Activated gamma-delta T cell (primary cell): ENCODE results near the gene F10.
"Not testable (repeated sequence)": the region's sequence is repeated elsewhere in the genome, so short reads cannot be mapped to it uniquely, and the experiment has no call there.

Experiments
- DNase-seq: peaks from one replicate; lab custom pipeline; 2025; lab: John Stamatoyannopoulos, UW

The F10 gene

DNA sequence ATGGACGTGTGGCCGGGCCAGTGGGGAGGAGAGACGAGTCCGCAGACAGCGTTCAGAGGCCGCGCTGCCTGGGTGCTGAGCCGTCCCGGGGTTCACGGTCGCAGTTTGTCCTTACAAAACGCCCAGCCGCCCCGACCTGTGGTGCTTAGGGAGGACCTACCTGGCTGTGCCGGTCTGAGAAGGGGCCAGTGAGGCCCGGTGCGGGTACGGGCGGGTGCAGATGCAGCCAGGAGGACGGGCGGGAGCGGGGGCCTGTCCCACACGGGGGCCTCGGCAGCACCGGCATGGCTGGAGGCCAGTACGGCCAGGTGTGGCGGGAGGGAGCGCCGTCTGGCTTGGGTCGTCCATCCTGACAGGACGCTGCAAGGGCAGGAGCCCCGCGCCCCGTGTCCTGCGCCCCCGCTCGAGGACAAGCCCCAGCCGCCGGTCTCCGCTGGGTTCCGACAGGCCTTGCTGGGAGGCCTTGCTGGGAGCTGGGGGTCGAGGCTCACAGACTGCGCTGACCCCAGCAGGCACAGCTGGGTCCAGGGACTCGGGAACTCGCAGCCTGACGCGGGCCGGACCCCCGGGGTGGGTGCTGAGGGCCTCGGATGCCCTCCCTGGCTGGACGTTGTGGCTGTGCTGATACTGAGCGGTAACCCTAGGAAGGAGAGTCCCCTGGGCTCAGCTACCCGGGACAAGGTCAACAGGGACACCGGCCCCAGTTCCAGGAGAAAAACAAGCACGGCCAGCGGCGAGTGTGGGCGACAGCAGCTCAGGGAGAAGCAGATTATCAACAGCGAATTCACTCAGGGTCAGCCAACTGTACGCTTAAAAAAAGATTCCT lies 30.6 kb downstream of the F10 start:
- no peak for DNase-seq

DNA sequence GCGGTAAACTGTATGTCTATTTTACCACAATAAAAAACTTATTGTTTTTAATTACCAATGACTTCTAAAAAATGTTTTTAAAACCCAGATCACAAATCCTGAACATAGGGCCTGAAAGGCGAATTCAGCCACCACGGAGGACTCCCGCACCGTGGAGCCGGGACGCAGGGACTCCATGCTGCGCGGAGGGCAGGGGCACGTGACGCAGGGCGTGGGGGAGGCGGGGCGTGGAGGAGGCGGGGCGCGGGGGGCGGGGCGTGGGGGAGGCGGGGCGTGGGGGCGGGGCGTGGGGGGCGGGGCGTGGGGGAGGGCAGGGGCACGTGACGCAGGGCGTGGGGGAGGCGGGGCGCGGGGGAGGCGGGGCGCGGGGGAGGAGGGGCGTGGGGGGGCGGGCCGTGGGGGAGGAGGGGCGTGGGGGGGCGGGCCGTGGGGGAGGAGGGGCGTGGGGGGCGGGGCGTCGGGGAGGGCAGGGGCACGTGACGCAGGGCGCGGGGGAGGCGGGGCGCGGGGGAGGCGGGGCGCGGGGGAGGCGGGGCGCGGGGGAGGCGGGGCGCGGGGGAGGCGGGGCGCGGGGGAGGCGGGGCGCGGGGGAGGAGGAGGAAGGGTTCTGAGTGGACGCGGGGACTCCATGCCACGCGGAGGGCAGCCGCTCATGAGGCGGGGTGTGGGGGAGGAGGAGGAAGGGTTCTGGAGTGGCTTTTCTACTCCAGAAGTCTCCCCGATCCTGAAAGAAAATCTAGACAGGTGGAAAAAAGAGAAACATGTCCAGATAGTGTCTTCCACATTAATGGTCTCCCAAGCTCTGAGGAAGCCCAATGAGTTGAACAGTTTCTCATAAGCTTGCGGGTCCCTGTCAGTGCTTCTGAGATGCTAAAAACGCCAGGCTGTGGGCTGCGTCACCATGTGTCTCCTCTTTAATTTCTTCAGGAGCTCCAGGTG lies 31.5 kb downstream of the F10 start:
- peak; percentile 83 for DNase-seq

DNA sequence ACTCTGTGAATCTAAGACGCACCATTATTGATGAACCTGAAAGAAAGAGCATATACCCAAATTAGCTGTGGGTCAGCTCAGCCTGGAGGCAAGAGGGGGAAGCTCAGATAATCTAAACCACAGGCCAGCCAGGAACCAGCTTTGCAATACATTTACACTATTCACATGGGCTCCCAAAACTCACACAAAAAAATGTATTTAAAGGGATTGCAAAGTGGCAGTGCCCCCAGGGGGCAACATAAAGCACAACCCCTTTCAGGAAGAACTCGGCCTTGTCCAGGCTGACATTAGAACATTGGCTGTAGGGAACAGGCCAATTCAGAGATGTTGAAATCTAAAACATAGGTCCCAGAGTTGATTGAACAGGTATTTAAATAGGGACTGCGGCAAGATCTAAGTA lies 32.6 kb downstream of the F10 start:
- no peak for DNase-seq

DNA sequence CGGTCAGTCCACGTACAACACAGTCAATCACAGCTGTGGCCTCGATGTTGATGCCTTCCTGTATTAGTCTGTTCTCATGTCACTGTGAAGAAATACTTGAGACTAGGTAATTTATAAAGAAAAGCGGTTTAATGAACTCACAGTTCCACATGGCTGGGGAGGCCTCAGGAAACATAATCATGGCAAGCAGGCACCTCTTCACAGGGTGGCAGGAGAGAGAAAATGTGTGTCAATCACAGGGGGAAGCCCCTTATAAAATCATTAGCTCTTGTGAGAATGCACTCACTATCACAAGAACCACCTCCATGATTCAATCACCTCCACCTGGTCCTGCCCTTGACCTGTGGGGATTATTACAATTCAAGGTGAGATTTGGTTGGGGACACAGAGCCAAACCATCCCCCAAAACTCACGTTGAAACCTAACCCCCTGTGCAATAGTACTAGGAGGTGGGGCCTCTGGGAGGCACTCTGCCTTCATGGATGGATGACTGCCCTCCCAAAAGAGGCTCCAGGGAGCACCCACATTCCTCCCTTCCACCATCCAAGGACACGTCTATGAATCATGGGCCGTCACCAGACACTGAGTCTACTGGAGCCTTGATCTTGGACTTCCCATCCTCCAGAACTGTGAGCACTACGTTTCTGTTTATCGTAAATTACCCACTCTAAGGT lies 33.5 kb downstream of the F10 start:
- DNase-seq: no peak

DNA sequence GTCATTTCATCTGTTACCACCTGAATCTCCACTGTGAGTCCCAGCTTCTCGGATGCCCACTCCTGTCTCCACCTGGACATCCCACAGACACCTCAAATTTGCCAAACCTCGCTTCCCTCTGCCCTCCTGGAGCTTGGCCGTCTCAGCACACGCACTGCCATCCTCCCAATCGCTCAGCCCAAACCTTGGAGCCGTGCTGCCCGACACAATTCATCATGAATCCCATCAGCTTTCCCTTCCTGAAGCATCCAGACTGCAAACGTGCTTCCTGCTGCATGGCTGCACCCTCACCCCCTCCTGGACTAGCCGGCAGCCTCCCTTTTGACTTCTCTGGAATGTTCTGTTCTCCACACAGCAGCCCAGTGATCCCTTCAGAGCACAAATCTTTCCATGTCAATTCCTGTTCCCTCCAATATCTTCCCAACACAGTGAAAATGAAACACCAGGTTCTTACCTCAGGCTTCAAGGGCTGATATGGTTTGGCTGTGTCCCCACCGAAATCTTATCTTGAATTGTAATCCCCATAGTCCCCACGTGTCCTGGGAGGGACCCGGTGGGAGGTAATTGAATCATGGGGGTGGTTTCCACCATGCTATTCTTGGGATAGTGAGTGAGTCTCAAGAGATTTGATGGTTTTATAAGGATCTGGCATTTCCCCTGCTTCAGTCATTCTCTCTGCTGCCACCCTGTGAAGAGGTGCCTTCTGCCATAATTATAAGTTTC lies 34.8 kb downstream of the F10 start:
- no peak for DNase-seq

DNA sequence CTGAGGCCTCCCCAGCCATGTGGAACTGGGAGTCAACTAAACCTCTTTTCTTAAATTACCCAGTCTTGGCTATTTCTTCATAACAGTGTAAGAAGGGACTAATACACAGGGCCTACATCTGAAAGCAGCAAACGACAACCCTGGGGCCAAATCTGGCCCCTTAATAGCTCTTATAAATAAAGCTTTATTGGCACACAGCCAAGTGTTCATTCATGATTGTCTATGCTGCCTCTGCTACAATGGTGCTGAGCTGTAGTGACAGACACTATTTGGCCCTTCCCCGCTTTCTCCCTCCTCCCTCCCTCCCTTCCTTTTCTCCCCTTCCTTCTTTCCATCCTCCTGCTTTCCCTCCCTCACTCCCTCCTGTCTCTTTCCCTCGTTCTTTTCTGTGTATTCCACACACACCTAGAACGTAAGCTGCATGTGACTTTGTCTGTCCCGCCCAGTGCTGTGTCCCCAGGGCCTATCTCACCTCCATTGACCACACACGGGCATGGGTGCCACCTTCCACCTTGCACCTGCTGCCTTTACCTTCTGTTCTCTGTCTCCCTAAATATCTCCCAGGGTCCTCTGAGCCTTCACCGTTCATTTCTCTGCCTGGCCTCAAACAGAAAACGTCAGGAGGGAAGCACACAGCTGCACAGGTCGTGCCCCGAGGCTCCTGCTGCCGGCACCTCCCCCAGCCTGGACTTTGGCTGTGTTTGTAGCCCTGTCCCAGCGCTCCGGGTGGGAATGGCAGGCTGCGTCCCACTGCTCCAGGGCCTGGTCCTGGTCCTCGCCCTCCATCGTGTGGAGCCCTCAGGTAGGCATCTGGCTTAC lies 35.5 kb downstream of the F10 start, which contains the start of gene PROZ:
PROZ (plus strand) TSS at position 720 of the 819 bp plus-strand sequence; CDS start at position 733, 13 bp downstream.
- no peak for DNase-seq

DNA sequence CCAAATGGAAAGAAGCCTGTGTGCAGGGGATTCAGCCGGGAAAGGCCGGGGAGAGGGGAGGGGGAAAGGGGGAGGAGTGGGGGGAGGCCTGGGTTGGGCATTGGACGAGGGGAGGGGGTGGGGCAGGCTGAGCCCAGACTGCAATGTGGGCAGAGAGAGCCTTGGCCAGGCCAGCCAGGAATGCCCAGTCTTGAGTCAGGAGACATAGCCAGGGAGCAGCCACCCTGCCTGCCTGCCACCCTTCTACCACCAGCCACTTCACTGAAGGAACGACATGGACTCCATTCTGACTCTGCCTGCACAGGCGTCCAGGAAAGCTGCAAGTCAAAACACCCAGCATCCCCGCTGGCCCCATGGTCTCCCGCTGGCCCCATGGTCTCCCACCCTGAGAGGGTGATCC lies 36.3 kb downstream of the F10 start:
- no peak for DNase-seq

DNA sequence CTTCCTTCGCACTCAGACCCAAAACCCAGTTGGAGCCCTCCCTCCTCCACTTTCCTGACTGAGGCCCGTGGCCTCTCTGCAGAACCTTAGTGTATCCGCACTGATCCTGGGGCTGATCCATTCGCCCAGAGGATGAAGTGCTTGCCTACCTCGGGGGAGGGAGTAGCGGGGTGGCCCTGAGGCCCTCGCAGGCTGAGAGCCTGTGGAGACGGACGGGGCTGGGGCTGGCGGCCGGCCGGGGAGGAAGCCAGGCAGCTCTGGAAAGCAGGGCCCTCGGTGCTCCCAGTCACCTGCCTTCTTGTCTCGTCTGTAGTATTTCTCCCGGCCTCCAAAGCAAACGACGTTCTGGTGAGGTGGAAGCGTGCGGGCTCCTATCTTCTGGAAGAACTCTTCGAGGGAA lies 37.1 kb downstream of the F10 start:
- DNase-seq: no peak

DNA sequence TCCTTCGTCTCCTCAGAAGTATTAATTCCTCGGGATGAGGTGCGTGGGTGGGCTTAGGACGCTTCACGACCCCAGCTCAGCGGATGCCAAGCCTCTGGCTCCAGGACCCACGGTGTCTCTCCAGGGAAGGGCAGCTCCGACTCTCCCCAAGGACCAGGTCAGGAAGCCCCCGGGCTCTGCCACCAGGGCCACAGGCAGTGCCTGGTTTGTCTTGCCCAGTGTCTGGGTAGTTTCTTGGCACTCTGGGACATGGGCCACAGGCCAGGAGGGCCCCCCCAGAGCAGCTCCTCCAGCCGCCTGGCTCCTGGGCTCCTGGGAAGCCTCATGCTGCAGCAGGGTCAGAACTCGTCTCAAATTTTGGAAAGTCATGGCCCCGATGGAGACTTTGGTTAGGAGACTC lies 38.4 kb downstream of the F10 start:
- DNase-seq: no peak

DNA sequence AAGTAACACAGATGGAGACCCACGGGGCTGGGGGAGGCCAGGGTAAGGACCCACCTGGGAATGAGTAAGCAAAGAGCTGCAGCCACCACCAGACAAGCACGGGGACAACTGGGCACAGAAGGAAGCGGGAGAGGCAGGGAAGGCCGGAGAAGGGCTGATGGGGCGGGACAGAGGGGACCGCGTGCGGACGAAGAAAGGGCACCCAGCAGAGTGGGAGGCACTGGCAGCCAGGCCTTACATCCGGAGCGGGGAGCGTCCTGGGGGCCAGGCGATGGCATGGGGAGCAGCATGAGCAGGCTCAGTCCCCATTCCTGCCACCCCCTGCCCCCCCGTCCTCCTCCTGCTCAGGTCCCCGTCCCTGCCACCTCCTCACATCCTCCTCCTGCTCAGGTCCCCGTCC lies 38.8 kb downstream of the F10 start:
- DNase-seq: no peak

DNA sequence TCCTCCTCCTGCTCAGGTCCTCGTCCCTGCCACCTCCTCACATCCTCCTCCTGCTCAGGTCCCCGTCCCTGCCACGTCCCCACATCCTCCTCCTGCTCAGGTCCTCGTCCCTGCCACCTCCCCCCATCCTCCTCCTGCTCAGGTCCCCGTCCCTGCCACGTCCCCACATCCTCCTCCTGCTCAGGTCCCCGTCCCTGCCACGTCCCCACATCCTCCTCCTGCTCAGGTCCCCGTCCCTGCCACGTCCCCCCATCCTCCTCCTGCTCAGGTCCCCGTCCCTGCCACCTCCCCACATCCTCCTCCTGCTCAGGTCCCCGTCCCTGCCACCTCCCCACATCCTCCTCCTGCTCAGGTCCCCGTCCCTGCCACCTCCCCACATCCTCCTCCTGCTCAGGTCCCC lies 39.4 kb downstream of the F10 start:
- not testable (repeated sequence) for DNase-seq

DNA sequence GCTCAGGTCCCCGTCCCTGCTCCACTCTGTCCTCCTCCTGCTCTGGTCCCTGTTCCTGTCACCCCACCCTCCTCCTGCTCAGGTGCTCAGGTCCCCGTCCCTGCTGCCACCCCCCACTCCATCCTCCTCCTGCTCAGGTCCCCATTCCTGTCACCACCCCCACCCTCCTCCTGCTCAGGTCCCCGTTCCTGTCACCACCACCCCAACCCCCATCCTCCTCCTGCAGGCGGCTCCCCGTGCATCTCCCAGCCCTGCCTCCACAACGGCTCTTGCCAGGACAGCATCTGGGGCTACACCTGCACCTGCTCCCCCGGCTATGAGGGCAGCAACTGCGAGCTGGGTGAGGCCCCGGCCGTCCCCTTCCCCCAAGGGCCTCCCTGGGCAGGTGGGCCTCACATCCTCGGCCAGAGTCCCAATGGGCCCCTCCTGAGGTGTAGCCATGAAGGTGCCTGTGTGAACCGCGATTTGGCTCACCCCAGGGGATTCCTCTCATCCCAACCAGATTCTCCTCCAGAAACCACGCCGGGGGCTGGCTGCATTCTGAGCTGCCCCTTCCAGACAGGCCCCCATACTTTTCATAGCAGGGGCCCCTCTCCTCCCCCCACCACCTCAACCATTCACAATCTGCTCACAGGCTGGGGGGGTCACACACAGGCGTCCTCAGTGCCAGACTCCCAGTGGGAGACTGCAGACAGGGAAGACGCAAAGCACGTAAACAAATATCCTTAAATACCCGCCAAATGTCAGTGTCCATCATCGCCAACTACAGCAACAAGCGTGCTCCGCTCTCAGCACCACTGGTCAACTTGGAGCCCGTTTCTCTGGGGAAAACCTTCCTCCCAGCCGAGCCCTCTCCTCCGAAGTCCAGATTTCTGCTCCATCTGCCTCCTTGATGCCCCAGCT lies 40.4 kb downstream of the F10 start:
- no peak for DNase-seq

DNA sequence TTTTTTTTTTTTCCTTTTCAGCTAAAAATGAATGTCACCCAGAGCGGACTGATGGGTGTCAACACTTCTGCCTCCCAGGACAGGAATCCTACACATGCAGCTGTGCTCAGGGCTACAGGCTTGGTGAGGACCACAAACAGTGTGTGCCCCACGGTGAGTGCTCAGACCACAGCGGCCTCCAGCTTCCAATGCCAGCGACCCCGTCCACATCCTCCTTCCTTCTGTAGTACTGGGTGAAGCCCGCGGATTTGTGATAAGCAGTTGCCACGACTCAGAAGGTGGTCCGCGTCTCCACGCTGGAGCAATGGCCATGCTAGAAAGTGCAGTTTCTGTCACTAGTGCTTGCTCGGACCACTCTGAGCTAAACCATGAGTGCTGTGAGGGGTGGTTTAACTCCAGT lies 41.9 kb downstream of the F10 start:
- DNase-seq: no peak

DNA sequence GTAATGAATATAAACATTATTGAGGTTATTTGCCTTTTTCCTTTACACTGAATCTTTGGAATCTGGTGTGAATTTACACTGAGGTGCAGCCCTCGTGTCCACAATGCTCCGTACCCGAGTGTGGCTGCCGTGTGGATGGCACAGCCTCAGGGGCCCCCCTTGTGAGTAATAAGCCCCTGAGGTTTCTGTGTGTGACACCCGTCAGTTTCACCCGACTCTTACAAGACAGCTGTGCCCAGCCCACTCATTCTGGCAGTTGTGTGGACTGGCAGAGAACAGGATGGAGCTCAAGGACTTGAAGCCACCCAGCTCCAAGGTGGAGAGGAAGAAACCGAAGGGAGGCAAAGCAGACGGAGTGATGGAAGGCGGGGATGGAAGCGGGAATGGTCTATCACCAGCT lies 43.7 kb downstream of the F10 start:
- DNase-seq: no peak

DNA sequence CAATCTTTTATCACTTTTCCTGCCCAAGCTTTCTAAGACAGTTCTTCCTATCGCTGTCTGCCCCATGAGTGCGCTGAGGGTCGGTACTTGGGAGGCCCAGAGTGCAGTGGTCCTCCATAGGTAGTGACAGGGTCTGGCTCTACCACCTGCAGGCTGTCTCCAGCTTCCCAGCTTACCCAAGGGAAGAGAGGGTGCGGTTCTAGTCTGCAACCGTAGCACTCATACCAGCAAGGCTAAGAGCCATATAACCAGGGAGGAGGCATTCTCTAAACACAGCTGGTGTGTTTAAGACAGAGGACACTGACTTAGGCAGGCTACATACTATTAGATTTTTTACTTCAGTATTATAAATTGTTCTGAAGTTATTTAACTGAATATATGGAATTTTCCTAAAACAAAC lies 44.1 kb downstream of the F10 start:
- no peak for DNase-seq

DNA sequence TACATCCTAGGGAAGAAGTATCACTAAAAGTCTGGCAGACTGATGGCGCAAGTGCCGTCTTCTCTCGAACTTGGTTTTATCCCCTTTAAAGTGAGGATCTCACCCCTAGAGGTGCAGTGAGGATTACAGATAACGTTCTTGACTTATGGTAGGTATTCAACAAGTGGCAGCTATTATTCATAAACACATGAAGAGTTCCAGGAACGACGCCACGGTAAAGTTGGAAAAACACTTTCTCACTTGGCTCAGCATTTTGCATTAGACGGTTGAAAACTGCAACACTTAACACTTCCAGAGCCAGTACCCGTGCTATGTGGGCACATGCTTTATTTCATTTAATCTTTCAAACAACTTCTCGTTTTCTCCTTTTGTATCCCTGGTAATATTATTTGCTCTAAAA lies 44.6 kb downstream of the F10 start:
- DNase-seq: no peak

DNA sequence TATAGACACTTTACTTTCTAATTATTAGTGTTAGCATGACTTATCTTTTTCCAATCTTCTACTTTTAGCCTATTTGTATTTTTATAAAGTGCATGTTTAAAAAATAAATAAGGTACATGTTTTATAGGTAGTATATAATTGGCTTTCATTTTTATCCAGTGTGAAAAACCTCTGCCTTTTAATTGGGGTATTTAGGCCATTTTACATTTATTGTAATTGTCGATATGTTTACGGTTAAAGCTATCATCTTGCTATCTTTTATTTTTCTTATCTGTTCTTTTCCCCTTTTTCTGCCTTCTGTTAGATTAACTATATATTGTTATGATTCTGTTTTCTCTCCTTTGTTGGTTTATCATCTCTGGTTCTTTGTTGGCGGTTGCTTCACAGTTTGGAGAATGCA lies 45.0 kb downstream of the F10 start:
- no peak for DNase-seq

DNA sequence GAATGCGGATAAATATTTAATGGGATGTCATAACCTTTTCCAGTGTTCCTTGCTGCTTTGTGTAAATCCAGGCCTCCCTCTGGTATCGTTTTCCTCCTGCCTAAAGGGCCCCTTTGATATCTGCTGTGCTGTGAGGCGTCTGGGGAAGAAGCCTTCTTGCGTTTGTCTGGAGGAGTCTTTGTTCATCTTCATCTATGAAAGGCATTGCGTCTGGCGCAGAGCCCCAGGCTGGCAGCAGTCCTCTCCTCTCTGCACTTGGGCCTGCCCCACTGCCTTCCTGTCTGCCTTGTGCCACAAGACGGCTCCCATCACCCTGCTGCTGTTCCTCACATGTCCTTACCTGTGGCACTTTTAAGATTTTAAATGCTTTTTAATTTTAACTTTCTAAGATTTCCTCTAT lies 45.6 kb downstream of the F10 start:
- DNase-seq: no peak
